ENCODE data around the gene NDUFS6. TPM values are rescaled to one million over a fixed set of nuclear protein-coding genes. Genes with fewer than 3 reads are reported as not detected.

NDUFS6 gene
- total and polyA plus RNA-seq, 2 of the 4 experiments (the other 2 are of a cell fraction): 10.4 to 69.0 TPM

- H3K27ac ChIP-seq (ENCODE audit: insufficient read depth, low read length): no peak overlapping the region
- DNase-seq (no peak), ATAC-seq (ENCODE audit: low read depth) (no peak)
- no peak overlapping the region for H2AFZ ChIP-seq (replicated peaks; ENCODE audit: low read length, poor library complexity)
- H4K8ac ChIP-seq (ENCODE audit: low read depth in 2 of 2, low read length in 2 of 2): no peak overlapping the region
- no peaks in the 10 kb centered on the region for H4K20me1 ChIP-seq (ENCODE audit: insufficient read depth, low read length)
- H3K4ac ChIP-seq (ENCODE audit: low read depth, low read length): no peak overlapping the region
- H3K79me1 ChIP-seq (ENCODE audit: low read depth in 1 of 2, low read length in 2 of 2): no peaks in the 10 kb centered on the region
- no peak overlapping the region for H3K56ac ChIP-seq (ENCODE audit: extremely low read depth, insufficient read depth, low read length)
- H3K9me1 ChIP-seq (ENCODE audit: insufficient read depth, low read length): no peaks in the 10 kb centered on the region
- no peak overlapping the region for H4K91ac ChIP-seq (ENCODE audit: insufficient read depth, low read depth, low read length)
- H3K18ac ChIP-seq (ENCODE audit: low read depth, low read length): no peak overlapping the region
- no peak overlapping the region for H2BK15ac ChIP-seq (ENCODE audit: low read depth, low read length)
- dilution Hi-C loops (cut with HindIII; ENCODE audit: low sequenced_read_pairs, unreplicated experiment): no loop called here
- no peak overlapping the region for H3K9ac ChIP-seq (ENCODE audit: low read depth, low read length)
- H3K27me3 ChIP-seq (ENCODE audit: control insufficient read depth, insufficient read depth, low read length): peaks cover 47% of the 10 kb centered on the region
- H3K14ac ChIP-seq (replicated peaks; ENCODE audit: low read depth, low read length): no peak overlapping the region
- intact Hi-C loops (cut with micrococcal nuclease): no loop called here
- H2AK9ac ChIP-seq (replicated peaks; ENCODE audit: low read depth, low read length, poor library complexity): no peak overlapping the region
- H3K9me3 ChIP-seq (ENCODE audit: control insufficient read depth, insufficient read depth, low read length): no peaks in the 10 kb centered on the region
- 80% methylated on average over 2 of the region's 10 CpGs; no CpG with 5 or more reads in 1 of the 2 experiments for WGBS, 2 experiments (ENCODE audit: extremely low coverage in 2 of 2, insufficient read length in 1 of 2)
- H2AK5ac ChIP-seq (ENCODE audit: low read depth, low read length): no peak overlapping the region
- H3K36me3 ChIP-seq (ENCODE audit: control insufficient read depth, insufficient read depth, low read length): no peaks in the 10 kb centered on the region
- TF ChIP-seq RAD21 (IDR thresholded peaks at IDR 0.05; ENCODE audit: low read length) (no peak), FOS (IDR thresholded peaks at IDR 0.05; ENCODE audit: low read depth, low read length) (no peak), CEBPB (IDR thresholded peaks at IDR 0.05; ENCODE audit: low read depth, low read length) (no peak), SMC3 (IDR thresholded peaks at IDR 0.05; ENCODE audit: low read depth, low read length) (no peak), USF2 (IDR thresholded peaks at IDR 0.05; ENCODE audit: low read depth, low read length) (no peak), NFE2L2 (IDR thresholded peaks at IDR 0.05; ENCODE audit: low read depth, low read length) (no peak), MAFK (IDR thresholded peaks at IDR 0.05; ENCODE audit: low read depth, low read length) (no peak), BHLHE40 (IDR thresholded peaks at IDR 0.05; ENCODE audit: low read depth, low read length) (no peak), RFX5 (IDR thresholded peaks at IDR 0.05; ENCODE audit: low read depth, low read length) (no peak), CTCF (conservative IDR thresholded peaks at IDR 0.05; ENCODE audit: low read depth, low read length) (no peak)
- H2BK120ac ChIP-seq (ENCODE audit: low read depth, low read length): no peak overlapping the region
- H3K4me2 ChIP-seq (ENCODE audit: low read depth, low read length): no peak overlapping the region
- no peak overlapping the region for H3K4me3 ChIP-seq (ENCODE audit: insufficient read depth, low read depth, low read length)
- H4K5ac ChIP-seq (ENCODE audit: low read depth, low read length): no peak overlapping the region
- H2BK20ac ChIP-seq (ENCODE audit: low read depth, low read length): no peak overlapping the region
- in situ Hi-C loops (cut with MboI; ENCODE audit: low sequenced_read_pairs): no loop called here
- H3K4me1 ChIP-seq (ENCODE audit: control insufficient read depth, insufficient read depth, low read length): no peaks in the 10 kb centered on the region
- H3K23ac ChIP-seq (ENCODE audit: low read depth, low read length): no peak overlapping the region
- BruUV-seq (replicated peaks): no TSS peak
- ChIA-PET CTCF (no interaction called here), POLR2A (ENCODE audit: unreplicated experiment) (no interaction called here)
- H2BK5ac ChIP-seq (ENCODE audit: low read depth, low read length, poor library complexity, severe bottlenecking): no peak overlapping the region
Measured at GRCh38 chr5:1859099-1859498, 57.9 kb downstream of the NDUFS6 start.

Data from IMR-90 (cell line).